ENCODE measurements around the gene KCNQ1.

- TF ChIP-seq CTCF (IDR thresholded peaks at IDR 0.05) (no peak), POLR2A (IDR thresholded peaks at IDR 0.05) (no peak)
Observed at GRCh38 chr11:2880646-2881045, 435.8 kb downstream of the KCNQ1 start.

All from body of pancreas (tissue), 4 donors.